Esophagus squamous epithelium (tissue), 4 donors: ENCODE data around the gene AAMDC.

ENCODE experiments used
- CTCF ChIP-seq, 6 experiments: fragments of 450-650 bp in 4 of 6; fragments of 200-600 bp in 2 of 6; sonication (generic) in 2 of 6; IDR thresholded peaks; one replicate each; pipeline ENCODE4 v1.5.1; 2016 to 2019; ENCODE audit warnings: antibody characterized with exemption in 6 of 6, mild to moderate bottlenecking in 4 of 6, moderate library complexity in 4 of 6
- POLR2A ChIP-seq, 4 donors: fragments of 450-650 bp; IDR thresholded peaks; one replicate each; pipeline ENCODE4 v1.6.1; 2017; ENCODE audit warnings: antibody characterized with exemption in 4 of 4, mild to moderate bottlenecking in 4 of 4, moderate library complexity in 3 of 4

GRCh38 chr11:77783025-77783424 lies 37.9 kb upstream of the AAMDC start:
- TF ChIP-seq CTCF (IDR thresholded peaks at IDR 0.05), result no peak
- TF ChIP-seq POLR2A (IDR thresholded peaks at IDR 0.05), result no peak
